NB4 (cell line): ENCODE results near the gene PNMA6F.
"Not testable (repeated sequence)": the region's sequence is repeated elsewhere in the genome, so short reads cannot be mapped to it uniquely, and the experiment has no call there.

Experiments used
- DNase-seq: peaks from one replicate; pipeline ENCODE4 v3.0.0; 2010; ENCODE audit warnings: low read depth
- H3K4me3 ChIP-seq: one replicate; pipeline ENCODE4 v1.5.1; 2011; ENCODE audit warnings: mild to moderate bottlenecking, low read depth, low read length, moderate library complexity

PNMA6F gene

GRCh38 chrX:153272070-153272469, 49.5 kb downstream of the PNMA6F start:
- DNase-seq, H3K4me3 ChIP-seq: not testable (repeated sequence)
